ENCODE results near the gene TBC1D13.

The TBC1D13 gene

DNA sequence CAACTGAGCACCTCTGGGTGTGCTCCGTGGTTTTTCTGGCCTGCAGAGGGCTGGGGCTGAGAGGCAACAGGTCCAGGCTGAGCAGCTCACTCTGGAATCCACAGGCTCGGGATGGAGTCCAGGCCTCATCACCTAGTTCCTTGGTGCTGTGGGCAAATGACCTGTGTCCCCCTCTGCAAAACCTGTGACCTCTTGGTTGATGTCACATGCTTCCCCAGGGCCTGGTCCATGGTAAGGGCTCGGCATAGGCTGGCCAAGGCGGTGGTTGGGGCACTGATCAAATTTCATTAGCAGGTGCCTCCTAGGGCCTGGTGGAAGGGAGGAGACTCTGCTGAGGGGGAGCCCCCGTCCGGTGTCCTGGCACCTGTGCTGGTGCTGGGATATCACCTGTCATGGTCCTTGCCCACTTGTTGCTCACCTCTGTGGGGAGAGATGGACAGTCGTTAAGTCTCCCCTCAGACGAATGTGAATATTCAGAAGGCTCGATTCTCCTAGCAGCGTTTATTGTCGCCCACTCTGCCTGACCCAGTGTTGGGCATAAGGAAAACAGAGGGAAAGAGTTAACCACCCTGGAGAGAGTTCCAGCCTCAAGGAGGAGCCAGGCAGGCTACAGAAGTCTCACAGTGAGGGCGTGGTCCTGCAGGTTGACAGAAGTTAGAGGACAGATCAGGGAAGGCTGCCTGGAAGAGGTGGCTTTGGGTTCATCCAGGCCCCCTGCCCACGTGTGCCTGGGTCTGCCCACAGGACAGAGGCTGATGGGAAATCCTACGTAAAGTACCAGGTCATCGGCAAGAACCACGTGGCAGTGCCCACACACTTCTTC is 34.7 kb downstream of the TBC1D13 start:
- no peak overlapping the region for H3K4ac ChIP-seq (ENCODE audit: low read depth in 1 of 2, low read length in 2 of 2)
- no peak overlapping the region for H3K14ac ChIP-seq (ENCODE audit: low read length in 2 of 2)

DNA sequence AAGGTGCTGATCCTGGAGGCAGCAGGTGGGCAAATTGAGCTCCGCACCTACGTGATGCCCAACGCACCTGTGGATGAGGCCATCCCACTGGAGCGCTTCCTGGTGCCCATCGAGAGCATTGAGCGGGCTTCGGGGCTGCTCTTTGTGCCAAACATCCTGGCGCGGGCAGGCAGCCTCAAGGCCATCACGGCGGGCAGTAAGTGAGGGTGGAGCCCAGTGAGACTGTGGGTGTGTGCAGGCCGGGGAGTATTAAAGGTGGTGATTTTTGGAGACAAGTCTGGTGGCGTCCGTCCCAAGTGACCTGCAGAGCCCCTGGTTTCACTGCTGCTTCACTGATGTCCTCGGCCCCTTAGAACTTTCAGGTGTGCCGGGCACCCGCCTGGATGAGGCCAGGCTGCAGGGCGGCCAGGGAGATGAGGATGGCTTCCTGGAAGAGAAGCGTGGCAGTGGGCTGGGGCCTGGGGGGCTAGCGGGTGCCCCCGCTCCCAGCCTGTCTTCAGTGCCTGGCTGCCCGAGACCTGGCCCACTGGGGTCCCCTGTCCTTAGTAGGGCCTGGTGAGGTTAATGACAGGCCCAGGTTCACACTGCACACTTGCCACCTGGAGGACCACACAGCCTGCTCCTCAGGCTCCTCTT is 35.5 kb downstream of the TBC1D13 start:
- Histone ChIP-seq H4K91ac (ENCODE audit: low read length) (no peak overlapping the region), H3K4ac (ENCODE audit: low read depth in 1 of 2, low read length in 2 of 2) (no peak overlapping the region), H3K36me3 (ENCODE audit: control insufficient read depth in 1 of 2, insufficient read depth in 2 of 2, low read depth in 1 of 2, low read length in 2 of 2) (peaks cover 59 to 71% of the 10 kb centered on the region in 2 experiments), H3K18ac (ENCODE audit: low read depth in 1 of 2, low read length in 2 of 2) (no peak overlapping the region), H3K27me3 (ENCODE audit: control insufficient read depth in 1 of 2, insufficient read depth in 1 of 2, low read length in 2 of 2) (no peaks in the 10 kb centered on the region), H3K4me2 (ENCODE audit: low read length, poor library complexity, severe bottlenecking) (no peak overlapping the region), H3K9ac (ENCODE audit: low read length) (no peak overlapping the region), H3K4me3 (ENCODE audit: insufficient read depth in 1 of 2, low read depth in 1 of 2, low read length in 2 of 2) (no peak overlapping the region), H2BK120ac (ENCODE audit: low read depth, low read length) (no peak overlapping the region), H3K27ac (ENCODE audit: low read length, poor library complexity, severe bottlenecking) (no peak overlapping the region), H2AFZ (ENCODE audit: low read depth, low read length) (no peak overlapping the region), H2AK5ac (ENCODE audit: low read length, severe bottlenecking) (no peak overlapping the region), H3K14ac (ENCODE audit: low read length in 2 of 2) (no peak overlapping the region), H3K4me1 (ENCODE audit: control insufficient read depth, insufficient read depth, low read depth, low read length) (peaks cover 14% of the 10 kb centered on the region), H3K9me3 (ENCODE audit: control insufficient read depth, low read length) (no peaks in the 10 kb centered on the region), H2BK5ac (ENCODE audit: low read depth, low read length, poor library complexity, severe bottlenecking) (no peak overlapping the region), H2BK15ac (ENCODE audit: low read depth, poor library complexity, severe bottlenecking) (no peak overlapping the region), H3K23ac (ENCODE audit: low read length in 2 of 2) (no peak overlapping the region), H3K79me1 (replicated peaks; ENCODE audit: low read length, poor library complexity, severe bottlenecking) (peaks cover 17% of the 10 kb centered on the region), H4K8ac (ENCODE audit: low read length) (no peak overlapping the region), H2BK12ac (ENCODE audit: low read length in 2 of 2) (no peak overlapping the region)
- 95% methylated on average over 20 of the region's 22 CpGs for WGBS
- no peak for DNase-seq

More for the DNA sequence above, 34.7 kb downstream of the TBC1D13 start:
- no peak overlapping the region for H2BK120ac ChIP-seq (ENCODE audit: low read depth, low read length)
- no peak overlapping the region for H3K4me3 ChIP-seq (ENCODE audit: insufficient read depth in 1 of 2, low read depth in 1 of 2, low read length in 2 of 2)
- no peaks in the 10 kb centered on the region for H3K27me3 ChIP-seq (ENCODE audit: control insufficient read depth in 1 of 2, insufficient read depth in 1 of 2, low read length in 2 of 2)
- no peak for DNase-seq
- H3K4me1 ChIP-seq (ENCODE audit: control insufficient read depth, insufficient read depth, low read depth, low read length) = peaks cover 14% of the 10 kb centered on the region
- H3K79me1 ChIP-seq (replicated peaks; ENCODE audit: low read length, poor library complexity, severe bottlenecking) = peaks cover 11% of the 10 kb centered on the region
- H2BK15ac ChIP-seq (ENCODE audit: low read depth, poor library complexity, severe bottlenecking) = no peak overlapping the region
- H2BK12ac ChIP-seq (ENCODE audit: low read length in 2 of 2) = no peak overlapping the region
- no peak overlapping the region for H3K18ac ChIP-seq (ENCODE audit: low read depth in 1 of 2, low read length in 2 of 2)
- peaks cover 52 to 63% of the 10 kb centered on the region in 2 experiments for H3K36me3 ChIP-seq (ENCODE audit: control insufficient read depth in 1 of 2, insufficient read depth in 2 of 2, low read depth in 1 of 2, low read length in 2 of 2)
- H4K91ac ChIP-seq (ENCODE audit: low read length) = no peak overlapping the region
- no peak overlapping the region for H3K9ac ChIP-seq (ENCODE audit: low read length)
- no peak overlapping the region for H2BK5ac ChIP-seq (ENCODE audit: low read depth, low read length, poor library complexity, severe bottlenecking)
- WGBS = 93% methylated on average over 16 of the region's 16 CpGs
- no peak overlapping the region for H3K23ac ChIP-seq (ENCODE audit: low read length in 2 of 2)
- H2AK5ac ChIP-seq (ENCODE audit: low read length, severe bottlenecking) = no peak overlapping the region
- no peak overlapping the region for H3K27ac ChIP-seq (ENCODE audit: low read length, poor library complexity, severe bottlenecking)
- no peak overlapping the region for H2AFZ ChIP-seq (ENCODE audit: low read depth, low read length)
- H3K9me3 ChIP-seq (ENCODE audit: control insufficient read depth, low read length) = no peaks in the 10 kb centered on the region
- H3K4me2 ChIP-seq (ENCODE audit: low read length, poor library complexity, severe bottlenecking) = no peak overlapping the region
- H4K8ac ChIP-seq (ENCODE audit: low read length) = no peak overlapping the region

DNA sequence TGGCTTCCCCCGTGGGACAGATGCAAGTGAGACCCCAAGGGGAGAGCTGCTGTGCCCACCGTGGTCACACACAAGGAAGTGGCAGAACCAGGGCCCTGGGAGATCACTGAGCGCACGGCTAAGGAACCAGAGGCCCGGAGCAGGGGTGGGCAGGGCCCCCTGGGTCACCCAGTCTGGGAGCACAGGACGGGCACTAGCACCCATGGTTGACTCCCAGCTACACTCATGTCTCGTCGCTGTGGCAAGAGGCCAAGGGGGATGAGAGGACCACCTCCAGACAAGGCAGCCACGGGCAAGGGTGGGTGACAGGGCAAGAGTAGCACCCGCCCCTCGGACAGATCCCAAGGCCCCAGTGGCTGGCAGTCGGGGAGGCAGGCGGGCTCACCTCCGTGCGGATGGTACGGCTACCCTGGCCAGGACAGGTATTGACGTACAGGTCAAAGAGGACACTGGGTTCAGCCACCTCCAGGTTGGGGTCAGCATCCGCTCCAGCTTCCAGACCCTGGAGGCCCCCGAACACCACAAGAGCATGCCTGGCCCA is 36.4 kb downstream of the TBC1D13 start:
- H3K14ac ChIP-seq (ENCODE audit: low read length in 2 of 2) = no peak overlapping the region

DNA sequence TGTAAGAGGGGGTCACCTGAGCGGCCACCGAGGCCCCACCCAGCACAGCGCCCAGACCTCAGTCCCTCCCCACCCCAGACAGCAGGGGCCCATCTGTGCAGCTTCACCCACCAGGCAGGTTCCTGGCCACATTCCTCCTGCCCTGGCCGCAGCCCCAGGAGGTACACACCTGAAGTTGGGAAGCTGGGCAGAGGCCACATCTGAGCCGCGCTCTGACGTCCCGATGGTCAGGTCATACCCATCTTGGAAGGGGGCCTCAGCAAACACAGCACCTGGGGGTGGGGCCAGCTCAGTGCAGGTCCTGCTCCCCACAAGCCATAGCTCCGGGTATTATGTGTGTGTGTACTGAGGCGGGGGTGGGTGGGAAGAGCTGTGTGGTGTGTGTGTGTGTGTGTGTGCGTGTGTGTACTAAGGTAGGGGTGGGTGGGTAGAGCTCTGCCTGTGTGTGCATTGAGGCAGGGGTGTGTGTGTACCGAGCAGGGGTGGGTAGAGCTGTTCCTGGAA is 36.9 kb downstream of the TBC1D13 start:
- H3K79me1 ChIP-seq (replicated peaks; ENCODE audit: low read length, poor library complexity, severe bottlenecking) = peaks cover 24% of the 10 kb centered on the region
- H3K9ac ChIP-seq (ENCODE audit: low read length) = no peak overlapping the region
- 98% methylated on average over 11 of the region's 12 CpGs for WGBS
- H2BK12ac ChIP-seq (ENCODE audit: low read length in 2 of 2) = no peak overlapping the region
- no peaks in the 10 kb centered on the region for H3K27me3 ChIP-seq (ENCODE audit: control insufficient read depth in 1 of 2, insufficient read depth in 1 of 2, low read length in 2 of 2)
- no peak overlapping the region for H3K4me2 ChIP-seq (ENCODE audit: low read length, poor library complexity, severe bottlenecking)
- no peak for DNase-seq
- no peak overlapping the region for H3K14ac ChIP-seq (ENCODE audit: low read length in 2 of 2)
- no peak overlapping the region for H4K8ac ChIP-seq (ENCODE audit: low read length)
- no peak overlapping the region for H3K4me3 ChIP-seq (ENCODE audit: insufficient read depth in 1 of 2, low read depth in 1 of 2, low read length in 2 of 2)
- peaks cover 65 to 71% of the 10 kb centered on the region in 2 experiments for H3K36me3 ChIP-seq (ENCODE audit: control insufficient read depth in 1 of 2, insufficient read depth in 2 of 2, low read depth in 1 of 2, low read length in 2 of 2)
- H3K27ac ChIP-seq (ENCODE audit: low read length, poor library complexity, severe bottlenecking) = no peak overlapping the region
- H3K4me1 ChIP-seq (ENCODE audit: control insufficient read depth, insufficient read depth, low read depth, low read length) = peaks cover 16% of the 10 kb centered on the region
- H2AK5ac ChIP-seq (ENCODE audit: low read length, severe bottlenecking) = no peak overlapping the region
- H2AFZ ChIP-seq (ENCODE audit: low read depth, low read length) = no peak overlapping the region
- no peak overlapping the region for H2BK15ac ChIP-seq (ENCODE audit: low read depth, poor library complexity, severe bottlenecking)
- no peaks in the 10 kb centered on the region for H3K9me3 ChIP-seq (ENCODE audit: control insufficient read depth, low read length)
- H2BK120ac ChIP-seq (ENCODE audit: low read depth, low read length) = no peak overlapping the region
- H3K18ac ChIP-seq (ENCODE audit: low read depth in 1 of 2, low read length in 2 of 2) = no peak overlapping the region
- no peak overlapping the region for H4K91ac ChIP-seq (ENCODE audit: low read length)
- H3K23ac ChIP-seq (ENCODE audit: low read length in 2 of 2) = no peak overlapping the region
- no peak overlapping the region for H2BK5ac ChIP-seq (ENCODE audit: low read depth, low read length, poor library complexity, severe bottlenecking)
- no peak overlapping the region for H3K4ac ChIP-seq (ENCODE audit: low read depth in 1 of 2, low read length in 2 of 2)

More for the DNA sequence above, 36.4 kb downstream of the TBC1D13 start:
- Histone ChIP-seq H2BK15ac (ENCODE audit: low read depth, poor library complexity, severe bottlenecking) (no peak overlapping the region), H3K4me1 (ENCODE audit: control insufficient read depth, insufficient read depth, low read depth, low read length) (peaks cover 15% of the 10 kb centered on the region), H2AFZ (ENCODE audit: low read depth, low read length) (no peak overlapping the region), H2BK12ac (ENCODE audit: low read length in 2 of 2) (no peak overlapping the region), H3K36me3 (ENCODE audit: control insufficient read depth in 1 of 2, insufficient read depth in 2 of 2, low read depth in 1 of 2, low read length in 2 of 2) (peaks cover 65 to 71% of the 10 kb centered on the region in 2 experiments), H3K4me2 (ENCODE audit: low read length, poor library complexity, severe bottlenecking) (no peak overlapping the region), H3K9me3 (ENCODE audit: control insufficient read depth, low read length) (no peaks in the 10 kb centered on the region), H2AK5ac (ENCODE audit: low read length, severe bottlenecking) (no peak overlapping the region), H2BK120ac (ENCODE audit: low read depth, low read length) (no peak overlapping the region), H4K91ac (ENCODE audit: low read length) (no peak overlapping the region), H2BK5ac (ENCODE audit: low read depth, low read length, poor library complexity, severe bottlenecking) (no peak overlapping the region), H3K4ac (ENCODE audit: low read depth in 1 of 2, low read length in 2 of 2) (no peak overlapping the region), H3K79me1 (replicated peaks; ENCODE audit: low read length, poor library complexity, severe bottlenecking) (peaks cover 21% of the 10 kb centered on the region), H3K4me3 (ENCODE audit: insufficient read depth in 1 of 2, low read depth in 1 of 2, low read length in 2 of 2) (peak overlapping the region in 1 of 2 experiments; percentile 18), H3K9ac (ENCODE audit: low read length) (no peak overlapping the region), H3K27ac (ENCODE audit: low read length, poor library complexity, severe bottlenecking) (no peak overlapping the region), H3K18ac (ENCODE audit: low read depth in 1 of 2, low read length in 2 of 2) (no peak overlapping the region), H3K27me3 (ENCODE audit: control insufficient read depth in 1 of 2, insufficient read depth in 1 of 2, low read length in 2 of 2) (no peaks in the 10 kb centered on the region), H3K23ac (ENCODE audit: low read length in 2 of 2) (no peak overlapping the region), H4K8ac (ENCODE audit: low read length) (no peak overlapping the region)
- 96% methylated on average over 19 of the region's 19 CpGs for WGBS
- DNase-seq = no peak
